NCI-H1092 treated with DMSO at 0.1 percent for 48 hours (cell line): ENCODE data around the gene HDLBP.
"Not testable (repeated sequence)": the region's sequence is repeated elsewhere in the genome, so short reads cannot be mapped to it uniquely, and the experiment has no call there.

Experiments used
- DNase-seq: peaks from one replicate; lab custom pipeline; 2025; lab: John Stamatoyannopoulos, UW

HDLBP gene

GRCh38 chr2:241308267-241308666 lies 7.2 kb downstream of the HDLBP start:
- DNase-seq = no peak

DNA sequence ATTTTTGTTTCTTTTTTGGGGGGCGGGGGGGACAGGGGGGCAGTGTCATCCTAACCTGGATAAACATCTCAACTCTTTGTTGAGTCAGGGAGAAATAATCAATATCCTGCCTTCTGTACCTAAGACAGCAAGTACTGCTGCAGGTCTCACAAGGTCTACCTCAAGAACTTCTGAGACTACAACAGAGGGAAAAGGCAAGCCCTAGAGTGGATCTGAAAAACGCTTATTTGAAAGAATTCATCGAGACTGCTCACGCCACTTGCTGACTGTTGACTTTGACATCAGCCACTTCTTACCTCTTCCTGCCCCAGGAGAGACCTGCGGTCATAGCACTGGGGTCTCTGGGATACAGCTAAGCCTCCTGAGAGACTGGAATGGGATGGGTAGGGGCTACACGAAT lies 8.4 kb downstream of the HDLBP start:
- DNase-seq = no peak

DNA sequence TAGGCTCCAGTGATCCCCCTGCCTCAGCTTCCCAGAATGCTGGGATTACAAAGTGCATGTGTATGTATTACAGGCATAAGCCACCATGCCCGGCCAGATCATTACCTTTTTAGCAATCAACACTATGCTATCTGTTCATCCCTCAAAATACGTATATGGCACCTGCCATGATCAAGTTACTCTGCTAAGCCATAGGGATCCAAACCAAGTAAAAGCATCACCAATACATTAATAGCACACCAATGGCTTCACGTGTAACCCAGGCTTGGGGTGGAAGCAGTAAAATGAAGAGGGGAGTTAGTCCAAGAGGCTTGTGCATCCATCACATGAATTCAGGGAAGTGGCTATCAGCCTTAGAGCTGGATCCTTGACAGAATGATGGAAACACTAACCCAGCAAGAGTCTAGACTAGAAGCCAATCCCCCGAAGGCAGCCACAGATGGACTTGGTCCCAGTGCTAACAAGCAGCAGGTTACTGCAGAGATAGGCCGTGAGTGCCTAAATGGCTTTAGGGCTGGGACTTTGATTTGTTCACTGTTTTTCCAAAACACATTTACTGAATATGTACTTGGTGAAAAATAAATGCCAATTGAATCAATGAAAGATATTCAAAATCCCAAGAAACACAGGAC lies 11.3 kb downstream of the HDLBP start:
- no peak for DNase-seq

- no peak for DNase-seq
Measured at GRCh38 chr2:241302759-241303651, 12.5 kb downstream of the HDLBP start.

DNA sequence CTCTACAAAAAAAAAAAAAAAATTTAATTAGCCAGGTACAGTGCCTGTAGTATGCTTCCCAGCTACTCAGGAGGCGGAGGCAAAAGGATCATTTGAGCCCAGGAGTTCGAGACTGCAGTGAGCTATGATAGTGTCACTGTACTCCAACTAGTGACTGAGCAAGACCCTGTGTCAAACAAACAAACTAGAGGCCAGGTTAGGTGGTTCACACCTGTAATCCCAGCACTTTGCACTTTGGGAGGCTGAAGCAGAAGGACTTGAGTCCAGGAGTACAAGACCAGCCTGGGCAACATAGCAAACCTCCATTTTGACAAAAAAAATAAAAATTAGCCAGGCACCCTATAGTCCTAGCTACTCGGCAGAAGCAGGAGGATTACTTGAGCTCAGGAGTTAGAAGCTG lies 13.4 kb downstream of the HDLBP start:
- no peak for DNase-seq

DNA sequence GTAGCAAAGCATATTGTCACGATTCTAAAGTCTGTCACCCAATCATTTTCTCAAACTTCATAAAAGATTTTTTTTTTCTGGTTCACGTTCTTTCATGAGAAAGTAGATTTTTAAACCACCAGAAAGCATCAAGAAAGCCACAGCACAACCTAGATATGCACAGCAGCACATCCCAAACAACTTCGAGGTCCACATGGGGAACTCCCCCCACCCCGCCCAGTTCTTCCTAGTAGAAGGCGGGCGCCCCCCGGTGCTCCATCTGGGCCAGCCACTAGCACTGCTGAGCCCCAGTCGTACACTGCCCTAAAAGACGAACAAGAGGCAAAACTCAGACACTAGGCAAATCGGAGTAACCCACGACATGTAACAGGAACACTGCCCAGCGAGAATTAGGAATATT lies 15.5 kb downstream of the HDLBP start:
- no peak for DNase-seq

DNA sequence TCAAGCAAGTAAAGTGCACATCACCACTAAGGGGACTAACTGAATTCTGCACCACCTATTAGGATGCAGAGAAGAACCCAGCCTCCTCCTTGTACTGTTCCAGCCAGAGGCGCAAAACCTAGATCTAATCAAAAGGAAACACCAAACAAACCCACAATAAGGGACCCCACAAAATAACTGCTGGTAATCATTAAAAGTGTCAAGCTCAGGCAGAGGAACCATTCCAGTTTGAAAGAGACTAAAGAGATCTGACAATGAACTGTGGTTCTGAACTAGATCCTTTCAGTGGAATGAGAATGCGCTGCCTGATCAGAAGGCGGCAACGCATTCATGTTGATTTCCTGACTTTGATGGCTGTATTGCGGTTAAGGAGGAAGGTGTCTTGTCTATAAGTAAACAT lies 16.8 kb downstream of the HDLBP start:
- DNase-seq = no peak

GRCh38 chr2:241296767-241297166 lies 18.7 kb downstream of the HDLBP start:
- DNase-seq = no peak

- no peak for DNase-seq
Measured at GRCh38 chr2:241295326-241296095, 20.0 kb downstream of the HDLBP start.

DNA sequence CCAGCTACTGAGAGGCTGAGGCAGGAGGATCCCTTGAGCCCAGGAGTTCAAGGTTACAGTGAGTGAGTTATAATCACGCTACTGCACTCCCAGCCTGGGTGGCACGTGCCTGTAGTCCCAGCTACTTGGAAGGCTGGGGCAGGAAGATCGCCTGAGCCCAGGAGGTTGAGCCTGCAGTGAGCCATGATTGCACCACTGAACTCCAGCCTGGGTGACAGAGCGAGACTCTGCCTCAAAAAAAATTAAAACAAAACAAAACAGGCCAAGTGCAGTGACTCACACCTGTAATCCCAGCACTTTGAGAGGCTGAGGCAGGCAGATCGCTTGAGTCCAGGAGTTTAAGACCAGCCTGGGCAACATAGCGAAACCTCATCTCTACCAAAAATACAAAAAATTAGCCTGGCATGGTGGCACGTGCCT lies 22.1 kb downstream of the HDLBP start:
- DNase-seq = not testable (repeated sequence)

- no peak for DNase-seq
Measured at GRCh38 chr2:241291977-241292376, 23.5 kb downstream of the HDLBP start.

DNA sequence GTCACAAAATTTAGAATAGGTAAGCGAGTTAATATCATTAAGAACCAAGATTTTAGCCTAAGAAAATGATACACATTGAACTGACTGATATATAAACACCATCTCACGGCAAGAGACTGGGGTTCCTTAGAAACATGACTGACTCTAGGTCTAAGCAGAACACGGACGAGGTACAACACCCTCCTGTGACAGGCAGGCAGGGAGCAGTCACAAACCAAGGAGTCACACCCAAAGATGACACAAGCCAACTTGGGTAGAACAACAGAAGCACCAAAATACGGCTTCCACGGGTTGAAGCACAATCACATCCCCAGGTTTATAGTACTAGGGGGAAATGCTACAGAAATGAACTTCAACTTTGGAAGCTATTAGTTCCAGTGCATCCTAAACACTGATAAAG lies 24.3 kb downstream of the HDLBP start:
- DNase-seq = no peak

GRCh38 chr2:241289597-241289996 lies 25.9 kb downstream of the HDLBP start:
- no peak for DNase-seq

GRCh38 chr2:241289053-241289452 lies 26.4 kb downstream of the HDLBP start:
- DNase-seq = no peak

DNA sequence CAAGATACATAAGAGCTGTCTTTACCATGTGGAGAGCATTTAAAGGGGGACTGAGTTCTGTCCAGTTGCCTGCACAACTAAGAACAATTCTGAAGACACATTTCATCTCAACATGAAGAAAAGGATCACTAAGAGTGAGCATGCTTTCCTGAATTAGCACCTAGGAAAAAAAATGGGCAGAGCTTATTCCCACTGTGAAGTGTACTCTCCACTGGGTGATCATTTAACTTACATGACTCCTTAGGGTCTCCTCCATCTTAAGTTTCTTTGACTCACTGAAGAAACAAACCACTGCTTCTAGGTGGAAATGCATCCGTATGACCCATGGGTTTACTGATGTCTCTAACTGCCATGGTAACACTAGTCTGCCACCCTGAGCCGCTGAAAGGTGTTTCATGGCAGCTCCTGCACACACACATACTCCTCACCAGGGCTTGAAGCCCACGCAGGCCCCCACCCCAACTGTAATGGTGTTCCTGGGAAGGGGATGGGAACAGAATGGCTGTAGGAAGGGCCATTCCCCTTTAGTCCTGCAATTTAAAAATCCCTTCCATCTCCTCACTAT lies 27.1 kb downstream of the HDLBP start:
- DNase-seq = no peak

- DNase-seq = no peak
Measured at GRCh38 chr2:241286348-241287090, 29.0 kb downstream of the HDLBP start.

DNA sequence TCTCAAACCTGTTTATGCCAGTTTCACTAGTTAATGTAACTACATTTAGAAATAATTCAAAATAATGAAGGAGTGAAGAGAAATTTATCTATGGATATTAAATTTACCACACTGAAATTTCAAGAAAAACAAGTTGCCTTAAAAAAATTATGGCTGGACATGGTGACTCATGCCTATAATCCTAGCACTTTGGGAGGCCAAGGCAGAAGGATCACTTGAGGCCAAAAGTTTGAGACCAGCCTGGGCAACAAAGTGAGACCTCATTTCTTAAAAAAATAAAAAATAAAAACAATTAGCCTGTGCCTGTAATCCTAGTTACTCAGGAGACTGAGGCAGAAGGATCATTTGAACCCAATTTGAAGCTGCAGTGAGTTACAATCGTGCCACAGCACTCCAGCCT lies 29.9 kb downstream of the HDLBP start:
- DNase-seq = no peak

DNA sequence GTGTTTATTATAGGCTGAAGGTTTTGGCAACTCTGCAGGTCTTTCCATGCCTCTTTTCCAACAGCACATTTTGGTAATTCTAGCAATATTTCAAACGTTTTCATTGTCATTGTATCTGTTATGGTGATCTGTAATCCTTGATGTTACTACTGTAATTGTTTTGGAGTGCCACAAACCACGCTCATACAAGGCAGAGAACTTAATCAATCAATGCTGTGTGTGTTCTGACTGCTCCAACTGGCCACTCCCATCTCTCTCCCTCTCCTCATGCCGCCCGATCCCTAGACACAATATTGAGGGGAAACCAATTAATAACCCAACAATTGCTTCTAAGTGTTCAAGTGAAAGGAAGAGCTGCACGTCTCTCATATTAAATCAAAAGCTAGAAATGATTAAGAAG lies 32.9 kb downstream of the HDLBP start:
- no peak for DNase-seq

DNA sequence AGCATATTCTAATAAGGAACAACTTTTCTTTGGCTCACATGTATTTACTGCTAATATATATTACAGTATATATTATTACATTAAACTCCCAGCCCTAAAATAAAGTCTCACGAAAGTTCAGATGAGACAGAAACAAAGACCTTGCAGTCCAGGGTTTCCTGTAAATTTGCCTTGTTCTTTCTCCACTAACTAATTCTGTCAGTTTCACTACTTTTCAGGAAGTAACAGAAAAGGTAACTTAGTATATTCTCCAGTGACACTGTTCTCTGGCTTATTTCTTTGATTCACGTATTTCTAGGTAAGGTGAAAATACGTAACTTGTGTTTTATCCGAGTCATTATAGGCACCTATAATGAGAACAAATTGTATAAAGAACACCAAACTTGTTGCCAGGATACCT lies 35.2 kb downstream of the HDLBP start:
- no peak for DNase-seq

- DNase-seq = no peak
Measured at GRCh38 chr2:241279828-241280227, 35.6 kb downstream of the HDLBP start.

GRCh38 chr2:241279413-241279812 lies 36.1 kb downstream of the HDLBP start:
- no peak for DNase-seq

DNA sequence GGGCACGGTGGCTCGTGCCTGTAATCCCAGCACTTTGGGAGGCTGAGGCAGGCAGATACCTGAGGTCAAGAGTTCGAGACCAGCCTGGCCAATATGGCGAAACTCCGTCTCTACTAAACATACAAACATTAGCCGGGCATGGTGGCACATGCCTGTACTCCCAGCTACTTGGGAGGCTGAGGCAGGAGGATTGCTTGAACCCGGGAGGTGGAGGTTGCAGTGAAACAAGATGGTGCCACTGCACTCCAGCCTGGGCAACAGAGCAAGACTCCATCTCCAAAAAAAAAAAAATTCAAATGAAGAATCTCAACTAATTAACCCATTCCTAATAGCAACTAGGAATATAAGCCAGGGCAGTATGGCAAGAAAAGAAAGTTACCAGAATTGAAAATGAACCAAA lies 37.2 kb downstream of the HDLBP start:
- DNase-seq = not testable (repeated sequence)
